ENCODE results near the gene KIF6.

KIF6 gene

DNA sequence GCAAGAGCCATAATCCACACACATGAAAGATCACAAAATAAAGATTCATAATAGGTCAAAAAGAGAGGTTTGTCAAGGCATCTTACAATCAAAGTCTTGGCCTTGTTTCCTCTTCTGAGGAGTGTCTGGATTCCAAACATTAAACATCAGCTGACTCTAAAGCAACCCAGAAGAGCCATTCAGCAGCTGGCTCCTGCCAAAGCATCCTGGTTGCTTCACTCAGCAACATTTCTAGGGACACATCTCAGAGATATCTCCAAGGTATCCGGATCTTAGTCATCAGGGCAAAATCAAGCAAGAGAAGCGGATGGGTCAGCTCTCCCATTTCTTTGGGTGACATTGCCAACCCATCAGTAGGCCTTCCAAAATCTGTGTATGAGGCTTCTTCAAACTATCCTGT lies 139.6 kb downstream of the KIF6 start:
- no peak for DNase-seq

DNA sequence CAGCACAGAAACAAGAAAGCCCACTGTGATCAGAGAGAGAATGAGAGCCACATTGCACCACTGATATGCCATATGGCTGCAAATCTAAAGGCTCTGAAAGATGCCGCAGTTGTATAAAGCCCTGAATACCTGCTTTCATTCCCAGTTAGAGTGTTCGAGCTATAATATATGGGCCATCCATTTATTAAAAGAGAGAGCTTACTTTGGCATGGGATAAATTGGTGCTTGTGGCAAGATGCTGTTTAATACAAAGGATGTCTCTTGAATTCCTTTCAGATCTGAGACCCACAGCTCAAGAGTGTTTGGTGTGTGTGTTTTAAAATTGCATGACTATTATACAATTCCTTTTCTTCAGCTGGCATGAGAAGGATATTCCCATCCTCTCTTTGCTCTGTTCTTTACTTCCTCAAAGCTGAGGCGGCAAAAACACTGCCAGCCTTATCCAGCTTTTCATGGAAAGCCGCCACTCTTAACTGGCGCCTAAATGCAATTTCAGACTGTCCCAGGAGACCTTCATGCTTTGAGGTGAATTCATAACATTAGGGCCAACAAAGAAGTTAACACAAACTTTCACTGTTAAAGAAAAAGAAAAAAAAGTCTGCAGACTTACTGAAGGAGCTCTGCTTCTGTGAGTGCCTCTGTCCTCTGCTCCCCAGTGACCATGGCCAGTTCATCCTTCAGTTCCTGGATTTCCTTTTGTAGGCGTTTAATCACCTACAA lies 147.6 kb downstream of the KIF6 start:
- no peak for DNase-seq

DNA sequence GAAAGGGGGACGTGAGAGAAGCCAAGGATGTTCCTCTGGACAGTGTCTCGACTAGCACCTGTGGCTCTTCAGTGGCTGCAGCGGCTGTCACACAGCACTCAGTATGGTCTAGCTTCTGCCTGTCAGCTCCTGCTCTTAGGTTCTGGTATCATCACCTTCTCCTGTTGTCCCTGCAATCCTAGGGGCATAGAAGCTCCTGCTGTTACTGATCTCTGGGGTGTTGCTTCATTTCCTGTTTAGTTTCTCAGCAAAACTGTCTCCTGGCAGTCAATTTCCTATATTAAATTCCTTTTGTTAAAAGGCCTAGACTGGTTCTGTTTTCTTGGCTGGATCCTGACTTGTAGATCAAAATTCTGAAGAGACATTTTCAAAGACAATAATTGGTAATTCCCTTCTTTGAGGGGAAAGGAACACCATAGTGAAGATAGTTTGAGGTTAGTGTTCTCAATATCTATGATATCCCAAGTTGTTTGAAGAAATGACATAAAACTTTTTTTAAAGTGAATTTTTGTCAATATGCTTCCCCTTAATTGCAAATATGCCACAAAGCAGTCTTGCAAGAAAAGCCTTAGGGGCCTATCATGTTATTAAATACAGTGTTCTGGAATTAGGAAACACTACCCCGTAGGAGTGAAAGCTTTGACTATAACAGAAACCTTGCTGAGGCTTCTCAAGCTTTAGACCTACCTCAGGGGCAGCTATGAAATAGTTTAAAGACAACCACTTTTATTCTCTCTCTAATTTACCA lies 148.5 kb downstream of the KIF6 start:
- DNase-seq, result no peak

DNA sequence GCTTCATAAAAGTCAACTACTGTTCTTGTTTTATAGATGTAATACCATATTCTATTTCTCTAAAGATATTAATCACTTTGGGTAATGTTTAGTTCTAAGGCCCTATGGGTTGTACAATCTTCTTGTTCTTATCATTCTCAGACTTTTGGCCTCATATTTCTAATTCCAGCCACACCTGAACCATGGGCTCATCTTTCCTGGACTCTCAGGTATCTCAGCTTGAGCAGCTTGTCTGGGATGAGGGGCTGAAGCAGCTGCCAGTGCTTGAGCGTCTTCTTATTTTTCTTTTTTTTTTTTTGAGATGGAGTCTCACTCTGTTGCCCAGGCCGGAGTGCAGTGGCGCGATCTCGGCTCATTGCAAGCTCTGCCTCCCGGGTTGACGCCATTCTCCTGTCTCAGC lies 150.2 kb downstream of the KIF6 start:
- DNase-seq, result no peak

DNA sequence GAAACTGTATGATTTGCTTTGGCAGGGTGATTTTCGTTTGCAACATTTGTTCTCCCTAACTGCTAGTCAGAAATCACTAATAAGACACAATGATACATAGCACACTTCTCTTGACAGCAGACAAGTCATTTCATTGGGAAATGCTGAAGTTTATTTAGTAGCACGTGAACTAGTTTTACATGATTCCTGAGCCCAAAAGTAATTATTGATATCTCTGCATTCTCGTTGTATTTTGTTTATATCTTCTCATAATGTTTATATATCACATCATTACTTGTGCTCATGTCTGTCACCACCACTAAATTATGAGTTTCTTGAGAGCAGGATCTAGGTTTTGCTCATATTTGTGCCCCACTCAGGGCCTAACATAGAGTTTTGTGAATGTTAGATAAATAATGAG lies 151.7 kb downstream of the KIF6 start:
- DNase-seq, result no peak

DNA sequence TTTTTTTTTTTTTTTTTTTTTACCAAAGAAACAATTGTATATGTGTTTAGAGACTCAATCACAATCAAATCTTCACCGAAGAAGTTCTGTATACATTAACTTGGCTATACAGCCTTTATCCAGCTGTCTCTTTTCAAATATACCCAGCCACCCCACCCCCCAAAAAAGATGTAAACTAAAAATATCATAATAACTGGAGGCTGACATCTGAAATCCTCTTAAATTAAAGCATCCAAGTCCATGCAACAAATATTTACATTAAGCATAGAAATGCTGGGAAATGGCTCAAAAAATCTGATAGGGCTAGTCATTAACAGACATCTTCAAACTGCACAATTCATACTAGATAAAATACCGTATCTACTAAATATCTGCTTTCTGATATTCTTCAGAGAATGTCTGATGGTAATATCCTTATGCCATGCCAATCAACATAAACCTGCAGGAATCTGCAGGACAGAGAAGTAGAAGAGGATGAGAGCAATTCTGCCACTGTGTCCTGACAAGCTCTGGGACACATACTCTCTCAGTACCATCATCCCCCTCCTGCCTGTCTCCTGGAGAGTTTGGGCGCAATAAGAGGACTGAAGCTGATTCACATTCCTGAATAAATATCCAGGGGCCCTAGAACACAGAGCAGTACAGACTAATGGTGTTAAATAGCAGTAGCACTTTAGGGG lies 152.4 kb downstream of the KIF6 start:
- no peak for DNase-seq

DNA sequence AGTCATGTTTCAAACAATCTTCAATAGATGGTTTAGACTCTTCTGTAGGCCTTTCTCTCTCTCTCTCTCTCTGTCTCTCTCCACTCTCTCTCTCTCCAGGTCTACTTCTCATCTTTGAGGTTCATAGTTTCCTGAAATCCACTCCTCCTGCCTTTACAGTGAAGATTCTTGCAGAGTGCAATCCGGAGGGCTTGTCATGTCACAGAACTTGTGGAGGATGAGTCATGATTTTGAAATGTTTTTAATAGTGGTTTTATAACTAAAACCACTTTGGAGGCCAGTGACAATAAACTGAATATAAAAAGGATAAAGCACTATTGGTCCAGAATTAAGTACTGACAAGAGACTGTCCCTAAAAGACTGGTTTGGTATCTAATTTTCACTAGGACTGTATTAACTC lies 156.3 kb downstream of the KIF6 start:
- no peak for DNase-seq

DNA sequence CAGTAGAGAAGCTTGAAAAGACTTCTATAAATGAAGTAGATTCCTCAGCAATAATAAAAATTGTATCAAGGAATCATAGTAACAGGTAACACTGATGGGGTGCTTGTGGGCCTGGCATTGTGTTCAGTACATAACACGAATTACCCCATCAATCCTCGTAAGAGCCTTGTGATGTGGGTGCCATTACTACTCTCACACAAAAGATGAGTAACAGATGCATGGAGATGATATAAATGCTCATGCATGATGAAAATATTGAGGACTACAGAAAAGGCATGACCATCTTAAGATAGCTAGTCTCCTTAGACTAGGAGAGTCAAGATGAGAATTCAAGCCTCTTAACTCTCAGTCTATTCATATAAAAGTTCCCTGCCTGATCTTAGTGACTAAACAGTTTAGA lies 158.1 kb downstream of the KIF6 start:
- DNase-seq, result no peak

DNA sequence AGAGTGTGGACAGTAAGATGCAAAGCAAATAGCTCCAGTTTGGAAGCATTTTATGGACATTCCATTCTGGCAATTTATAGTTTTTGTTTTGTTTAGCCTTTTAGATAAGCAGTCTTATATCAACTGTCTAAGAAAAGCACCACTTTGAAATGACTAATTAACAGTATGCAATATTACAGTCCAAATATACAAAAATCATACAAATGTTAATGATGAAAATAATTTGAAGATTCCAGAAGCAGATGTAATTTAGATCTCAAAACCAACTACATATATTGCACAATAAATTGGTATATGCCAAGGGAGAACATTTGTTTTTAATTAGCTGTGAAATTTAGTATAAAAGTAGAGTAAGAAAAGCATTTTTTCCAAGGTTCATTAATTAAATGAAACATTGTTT lies 158.8 kb downstream of the KIF6 start:
- no peak for DNase-seq

DNA sequence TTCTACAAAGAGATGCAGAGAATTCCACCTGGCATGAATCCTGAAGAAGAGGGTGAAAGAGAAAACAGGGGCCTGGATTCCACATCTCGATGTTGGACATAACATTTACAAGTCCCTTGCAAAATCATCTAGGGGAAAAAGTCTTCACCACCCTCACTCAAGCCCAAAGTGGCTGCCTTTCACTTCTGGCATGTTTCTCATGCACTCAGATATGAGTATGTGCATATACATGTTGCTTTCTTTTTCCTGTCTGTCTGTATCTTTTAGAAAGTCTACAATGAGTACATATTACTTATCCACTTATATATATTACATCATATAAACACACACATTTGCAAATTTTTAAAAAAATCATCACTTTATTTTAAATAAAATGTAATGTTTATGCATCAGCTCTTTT lies 159.3 kb downstream of the KIF6 start:
- DNase-seq, result no peak

DNA sequence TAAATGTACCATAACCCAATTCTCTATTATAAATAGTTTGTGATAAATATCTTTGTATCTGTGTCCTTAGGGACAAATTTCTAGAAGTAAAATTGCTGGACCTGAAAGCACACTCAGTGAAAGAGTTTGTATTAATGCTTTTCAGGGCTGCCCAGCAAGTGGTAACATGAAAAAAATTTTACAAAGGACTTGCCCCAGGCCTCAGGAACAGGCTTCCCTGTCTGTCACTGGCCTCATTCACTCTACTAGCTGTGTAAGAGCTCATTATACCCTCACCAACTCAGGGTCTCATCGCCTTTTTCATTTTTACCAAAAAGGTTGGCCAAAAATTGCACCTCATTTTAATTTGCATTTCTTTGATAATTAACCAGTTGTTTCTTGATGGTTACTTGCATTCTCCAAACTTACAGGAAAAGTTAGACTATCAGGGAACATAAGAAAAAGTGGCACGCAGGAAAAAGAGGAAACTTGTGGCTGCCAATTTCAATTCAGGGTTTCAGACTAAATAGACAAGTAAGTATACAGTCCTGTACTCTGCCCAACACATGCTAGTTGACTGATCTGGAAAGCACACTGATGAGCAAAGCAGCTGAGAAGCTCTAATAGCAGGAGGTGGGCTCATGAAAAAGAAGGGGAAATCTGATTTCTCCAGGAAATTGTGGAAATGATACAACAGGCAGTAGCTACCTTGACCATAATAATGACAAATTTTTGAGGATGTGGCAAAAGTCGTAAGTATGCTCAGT lies 161.5 kb downstream of the KIF6 start:
- no peak for DNase-seq

DNA sequence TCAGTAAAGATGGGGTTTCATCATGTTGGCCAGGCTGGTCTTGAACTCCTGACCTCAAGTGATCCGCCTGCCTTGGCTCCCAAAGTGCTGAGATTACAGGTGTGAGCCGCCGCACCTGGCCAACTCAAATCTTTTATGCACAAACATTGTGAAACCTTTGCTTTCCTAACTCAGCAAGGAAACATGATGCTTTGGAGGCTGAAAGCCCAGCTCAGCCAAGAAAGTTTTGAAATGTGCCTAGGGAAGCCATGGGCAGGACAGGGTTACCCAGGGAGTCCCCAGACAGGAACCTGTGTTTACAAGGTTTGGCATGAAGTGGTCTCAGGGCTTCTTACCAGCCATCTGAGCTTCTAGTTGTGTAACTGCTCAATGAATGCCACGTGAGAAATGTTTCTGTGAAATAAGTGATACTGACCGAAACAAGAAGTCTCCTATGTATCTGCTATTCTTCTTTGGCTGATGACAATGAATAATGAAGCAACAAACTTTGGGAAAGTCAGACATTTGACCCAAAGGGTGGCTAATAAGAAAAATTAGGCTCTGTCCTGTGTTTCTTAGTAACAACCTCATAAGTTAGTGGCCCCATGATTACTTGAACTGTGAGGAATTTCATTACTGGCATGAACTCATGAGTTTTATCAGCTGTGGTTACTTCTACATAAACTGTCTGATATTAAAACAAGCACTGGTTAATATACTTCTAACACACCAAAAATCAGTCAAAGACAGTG lies 163.5 kb downstream of the KIF6 start:
- DNase-seq, result no peak

DNA sequence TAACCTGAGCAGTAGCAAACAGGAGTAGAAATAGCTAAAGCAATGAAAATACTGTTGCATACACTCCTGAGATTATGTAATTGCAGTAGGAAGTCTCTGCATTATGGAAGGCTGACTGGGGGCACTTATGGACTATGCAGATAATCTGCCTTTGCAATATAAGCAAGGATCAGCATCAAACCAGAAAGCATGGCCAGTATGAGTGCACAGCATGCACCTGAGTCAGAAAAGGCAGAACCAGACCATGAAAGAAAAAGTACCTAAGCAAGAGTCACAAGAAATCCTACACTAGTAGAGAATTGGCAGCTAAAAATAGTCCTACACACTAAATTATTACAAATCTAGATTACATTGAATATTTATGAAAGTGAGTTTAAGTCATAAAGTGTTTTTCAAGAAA lies 164.3 kb downstream of the KIF6 start:
- no peak for DNase-seq

DNA sequence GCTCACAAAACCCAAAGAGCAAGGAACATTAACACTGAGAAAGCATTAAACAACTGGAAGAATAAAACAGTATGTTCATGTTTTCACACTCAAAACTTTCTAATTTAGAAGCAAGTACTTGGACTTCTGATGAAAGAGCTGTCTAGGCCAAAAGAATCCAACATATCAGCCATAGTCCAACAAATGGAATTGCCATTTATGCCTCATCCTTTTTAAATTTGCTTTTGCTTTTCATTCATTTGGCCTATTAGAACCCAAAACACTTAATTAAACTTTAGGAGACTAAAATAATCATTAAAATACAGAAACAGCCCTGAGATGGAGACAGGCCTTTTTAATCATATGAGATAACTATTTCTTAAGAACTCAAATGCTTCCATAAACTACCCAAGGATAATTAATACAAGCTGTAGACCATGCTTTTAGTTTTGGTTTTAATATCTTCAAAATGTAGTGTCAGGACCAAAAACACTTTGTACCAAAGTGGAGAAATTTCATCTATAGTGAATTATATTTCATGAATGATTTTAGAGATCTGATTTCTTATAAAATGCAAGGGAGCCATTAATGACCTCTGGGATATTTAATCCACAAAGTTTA lies 166.5 kb downstream of the KIF6 start:
- DNase-seq, result no peak

DNA sequence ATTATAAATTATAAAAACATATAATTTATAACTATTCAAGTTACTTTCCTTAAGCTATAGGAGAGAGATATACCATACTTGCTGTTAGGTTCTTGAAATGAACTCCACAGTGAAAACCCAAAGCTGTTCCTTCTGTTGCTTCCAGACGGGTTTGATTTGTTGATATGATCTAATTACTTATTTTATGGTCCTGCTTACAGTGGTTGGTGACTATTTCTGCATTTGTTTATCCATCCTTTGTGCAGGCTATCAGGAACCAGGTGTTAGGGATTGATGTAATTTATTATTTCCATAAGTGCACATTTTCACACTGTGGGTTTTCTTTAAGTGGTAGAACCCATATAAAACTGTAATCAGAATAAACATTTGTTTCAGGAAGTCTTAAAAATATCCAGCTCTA lies 167.1 kb downstream of the KIF6 start:
- DNase-seq, result no peak

DNA sequence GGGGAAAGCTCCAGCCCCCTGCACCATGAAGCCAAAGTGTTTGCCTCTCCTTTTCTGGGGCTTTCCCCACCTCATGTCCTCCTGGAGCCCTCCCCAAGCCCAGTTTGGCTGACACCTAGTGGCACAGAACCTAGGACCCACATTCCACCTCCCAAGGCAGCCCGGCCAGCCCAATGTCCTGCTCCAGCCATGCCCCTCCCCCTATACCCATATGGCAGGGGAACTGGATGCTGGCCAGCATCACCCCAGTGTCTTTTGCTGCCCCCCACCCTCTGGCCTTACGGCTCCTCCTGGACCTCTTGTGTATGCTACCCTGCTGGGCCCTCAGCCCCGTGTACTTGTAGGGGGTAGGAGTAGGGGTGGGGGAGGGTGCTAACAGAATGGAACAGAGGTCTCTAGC lies 170.1 kb downstream of the KIF6 start:
- no peak for DNase-seq

DNA sequence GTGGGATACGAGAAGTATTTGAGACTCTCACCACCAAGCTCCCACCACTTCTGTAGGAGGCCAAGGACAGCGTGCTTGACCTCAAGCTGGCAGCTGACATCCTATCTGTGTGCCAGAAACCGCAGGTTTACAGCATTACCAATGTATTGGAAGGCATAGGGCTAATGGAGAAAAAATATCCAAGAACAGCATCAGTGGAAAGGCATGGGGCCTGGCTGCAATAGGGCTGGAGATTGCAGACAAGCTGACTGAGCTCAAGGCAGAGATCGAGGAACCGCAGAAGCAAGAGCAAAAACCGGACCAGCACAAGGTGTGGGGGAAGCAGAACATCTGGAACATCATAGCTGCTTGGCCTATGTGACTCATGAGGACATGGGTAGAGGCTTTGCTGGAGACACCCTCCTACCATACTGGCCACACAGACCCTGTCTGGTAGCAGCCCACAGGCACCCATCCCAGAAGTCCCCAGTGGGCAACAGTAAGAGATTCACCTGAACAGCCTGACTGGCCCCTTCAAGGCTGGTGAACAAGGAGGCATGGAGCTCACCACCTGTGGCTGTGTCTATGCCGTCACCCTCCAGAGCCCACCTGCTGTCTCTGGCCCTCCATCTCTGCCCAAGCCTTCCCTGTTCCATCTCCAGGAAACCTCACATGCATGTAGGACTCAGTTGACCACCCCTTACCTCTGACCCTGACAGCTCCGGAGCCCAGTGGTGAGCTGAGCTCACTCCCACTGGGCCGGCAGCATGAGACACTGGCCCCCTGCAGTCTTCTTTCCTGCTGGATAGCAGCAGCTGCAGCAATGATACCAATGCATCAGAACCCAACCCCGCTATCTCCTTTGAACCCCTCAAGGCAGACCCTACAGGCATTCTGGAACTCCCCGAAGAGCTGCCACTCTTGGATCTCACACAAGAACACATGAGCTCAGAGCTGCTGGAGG lies 171.1 kb downstream of the KIF6 start:
- DNase-seq, result no peak

DNA sequence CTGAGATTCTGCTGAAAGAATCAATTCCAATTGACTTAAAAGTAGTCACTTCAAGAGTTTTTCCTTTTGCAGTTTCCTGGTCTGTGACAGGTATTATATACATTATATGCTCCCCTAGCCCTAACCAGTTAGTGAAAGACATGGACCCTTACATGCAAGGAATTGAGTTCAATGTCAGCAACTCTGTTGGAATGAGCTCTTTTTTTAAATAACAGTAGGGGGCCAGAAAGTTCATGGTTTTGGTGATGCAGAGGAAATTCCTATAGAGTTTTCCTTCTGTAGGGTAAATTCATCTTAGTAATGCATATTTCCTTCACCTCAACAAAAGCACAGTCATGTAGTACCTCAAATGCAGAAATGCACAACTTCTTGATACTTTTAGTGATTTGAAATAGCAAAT lies 172.2 kb downstream of the KIF6 start:
- no peak for DNase-seq

DNA sequence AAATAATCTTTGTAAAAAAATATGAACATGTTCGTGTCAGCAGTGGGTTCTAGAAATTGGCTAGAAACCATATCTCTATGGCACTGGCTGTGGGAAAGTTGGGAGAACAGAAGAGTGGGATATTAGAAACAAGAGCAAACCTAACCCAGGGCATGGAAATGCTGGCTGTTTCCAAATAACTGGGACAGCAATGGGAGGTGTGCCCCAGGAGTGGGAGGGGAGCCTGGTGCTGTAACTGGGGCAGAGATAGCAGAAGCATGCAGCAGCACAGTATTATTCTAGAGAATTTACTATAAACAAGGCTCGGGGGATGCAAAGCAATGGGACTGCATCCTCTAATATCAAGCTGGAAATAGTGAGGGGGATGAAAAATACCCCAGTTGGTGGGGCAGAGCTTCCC lies 175.0 kb downstream of the KIF6 start:
- DNase-seq, result no peak

DNA sequence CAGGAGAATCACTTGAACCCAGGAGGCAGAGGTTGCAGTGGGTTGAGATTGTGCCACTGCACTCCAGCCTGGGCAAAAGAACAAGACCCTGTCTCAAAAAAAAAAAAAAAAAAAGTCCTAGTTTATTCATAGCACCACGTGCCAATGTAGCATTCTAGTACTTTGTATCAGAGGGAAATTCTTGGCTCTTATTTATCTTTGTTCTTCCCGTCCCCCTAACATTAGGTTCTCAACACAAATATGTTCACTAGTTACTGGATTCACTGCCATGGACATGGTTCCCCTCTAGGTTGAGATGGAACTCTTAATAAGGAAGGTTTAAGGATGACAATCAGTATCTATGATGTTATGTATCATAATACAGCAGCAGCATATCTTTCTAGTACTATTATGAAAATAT lies 178.5 kb downstream of the KIF6 start:
- no peak for DNase-seq

DNA sequence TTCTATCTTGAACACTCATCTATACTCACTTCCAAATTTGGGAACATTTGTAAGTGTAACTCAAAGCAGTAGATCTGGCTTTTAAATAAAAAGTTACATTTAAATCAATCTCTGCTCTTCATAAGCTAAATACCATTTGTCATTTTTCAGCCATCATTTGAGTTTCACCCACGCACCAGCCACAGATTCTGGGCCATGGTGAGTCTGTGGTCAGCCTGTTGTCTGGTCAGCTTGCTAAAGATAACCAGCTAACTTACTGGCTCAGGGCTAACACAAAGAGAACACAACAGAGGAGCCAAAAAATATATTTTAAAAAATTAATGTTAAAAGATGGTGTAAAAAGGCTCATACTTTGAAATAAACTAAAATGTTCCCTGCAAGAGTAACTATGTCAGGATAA lies 181.3 kb downstream of the KIF6 start:
- DNase-seq, result no peak
